Esophagus squamous epithelium (tissue), 5 donors: Measurements from ENCODE around the gene MLLT1. TPM values are rescaled to one million over a fixed set of nuclear protein-coding genes. Genes with fewer than 3 reads are reported as not detected.

ENCODE experiments used
- DNase-seq: peaks from one replicate; lab custom pipeline; 2025; lab: John Stamatoyannopoulos, UW
- H3K27ac ChIP-seq, 4 donors: fragments of 200-600 bp; sonication (generic); one replicate each; pipeline ENCODE4 v1.5.1; 2016 to 2019; ENCODE audit warnings: mild to moderate bottlenecking in 1 of 4
- H3K27me3 ChIP-seq, 4 donors: fragments of 200-600 bp; sonication (generic); 1 replicate in 3 of 4; 2 replicates in 1 of 4; pipeline versions ENCODE4 v1.5.1 to v1.6.0; 2017 to 2021; ENCODE audit warnings: antibody characterized with exemption in 1 of 4
- H3K36me3 ChIP-seq, 3 donors: fragments of 200-600 bp; sonication (generic); one replicate each; pipeline ENCODE4 v1.5.1; 2016 to 2019
- H3K4me1 ChIP-seq, 3 donors: fragments of 200-600 bp; sonication (generic); one replicate each; pipeline ENCODE4 v1.5.1; 2017 to 2019
- H3K4me3 ChIP-seq, 4 donors: fragments of 200-600 bp; sonication (generic); 1 replicate in 3 of 4; 2 replicates in 1 of 4; pipeline ENCODE4 v1.5.1; 2016 to 2019; ENCODE audit warnings: mild to moderate bottlenecking in 2 of 4, moderate library complexity in 1 of 4
- H3K9me3 ChIP-seq, 3 donors: fragments of 200-600 bp; sonication (generic); one replicate each; pipeline ENCODE4 v1.5.1; 2016 to 2019
- POLR2A ChIP-seq, 4 donors: fragments of 450-650 bp; IDR thresholded peaks; one replicate each; pipeline ENCODE4 v1.6.1; 2017; ENCODE audit warnings: antibody characterized with exemption in 4 of 4, mild to moderate bottlenecking in 4 of 4, moderate library complexity in 3 of 4
- WGBS, 2 donors: methylation state at CpG; one replicate each; pipeline ENCODE4 v1.1.5; 2018; 5-methylcytosine and 5-hydroxymethylcytosine counted together
- intact Hi-C: fragments of 100-400 bp; cut with DNase I; formaldehyde crosslinking; loops from one replicate; pipeline ENCODE4 v1.15.0; 2022
- total RNA-seq, 4 donors: library from RNA; depleted of rRNA; stranded (reverse); fragments of >200 nt; gene quantifications; one replicate each; pipeline ENCODE4 v1.1.0, GENCODE V29; 2016
- TF ChIP-seq, protein P1 (sequence below), 6 experiments: fragments of 450-650 bp in 4 of 6; fragments of 200-600 bp in 2 of 6; sonication (generic) in 2 of 6; IDR thresholded peaks; one replicate each; pipeline ENCODE4 v1.5.1; 2016 to 2019; ENCODE audit warnings: antibody characterized with exemption in 6 of 6, mild to moderate bottlenecking in 4 of 6, moderate library complexity in 4 of 6
- donor health status: DM: yes; HTN: yes; CAD: no.

The MLLT1 gene
- total RNA-seq, 4 donors from 2014 or later: 10.3 to 20.1 (median 12.7) TPM

DNA sequence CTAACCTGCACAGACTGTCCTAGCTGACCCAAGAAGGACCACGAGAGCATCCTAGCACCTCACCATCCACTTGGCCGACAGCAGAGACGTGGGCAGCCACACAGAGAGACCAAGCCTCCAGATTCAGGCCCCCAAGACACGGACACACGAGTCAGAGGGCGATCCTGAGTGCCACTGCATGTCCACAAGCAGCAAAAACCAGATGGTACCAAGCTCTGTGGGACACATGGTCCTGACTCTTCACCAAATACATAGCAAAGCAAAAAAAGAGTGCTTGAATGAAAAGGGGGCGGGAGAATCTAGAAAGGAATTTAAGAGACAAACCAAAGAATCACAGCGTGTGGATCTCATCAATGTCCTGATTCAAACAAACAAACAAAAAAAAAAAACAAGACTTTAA lies 45.2 kb downstream of the MLLT1 start:
- Histone ChIP-seq H3K4me1 (peaks cover 68 to 100% (median 68%) of the 10 kb centered on the region in 3 donors), H3K9me3 (no peaks in the 10 kb centered on the region), H3K36me3 (peaks cover 0 to 16% (median 0%) of the 10 kb centered on the region in 3 donors), H3K27ac (peak overlapping the region in 3 of 4 donors; percentile 48 to 81 (median 77)), H3K4me3 (no peak overlapping the region), H3K27me3 (no peaks in the 10 kb centered on the region)
- DNase-seq: no peak
- no peak for TF ChIP-seq POLR2A (IDR thresholded peaks at IDR 0.05)
- intact Hi-C loops: no loop called here
- 49 to 72% methylated on average over 5 to 7 of the region's 8 CpGs for WGBS, 2 donors

DNA sequence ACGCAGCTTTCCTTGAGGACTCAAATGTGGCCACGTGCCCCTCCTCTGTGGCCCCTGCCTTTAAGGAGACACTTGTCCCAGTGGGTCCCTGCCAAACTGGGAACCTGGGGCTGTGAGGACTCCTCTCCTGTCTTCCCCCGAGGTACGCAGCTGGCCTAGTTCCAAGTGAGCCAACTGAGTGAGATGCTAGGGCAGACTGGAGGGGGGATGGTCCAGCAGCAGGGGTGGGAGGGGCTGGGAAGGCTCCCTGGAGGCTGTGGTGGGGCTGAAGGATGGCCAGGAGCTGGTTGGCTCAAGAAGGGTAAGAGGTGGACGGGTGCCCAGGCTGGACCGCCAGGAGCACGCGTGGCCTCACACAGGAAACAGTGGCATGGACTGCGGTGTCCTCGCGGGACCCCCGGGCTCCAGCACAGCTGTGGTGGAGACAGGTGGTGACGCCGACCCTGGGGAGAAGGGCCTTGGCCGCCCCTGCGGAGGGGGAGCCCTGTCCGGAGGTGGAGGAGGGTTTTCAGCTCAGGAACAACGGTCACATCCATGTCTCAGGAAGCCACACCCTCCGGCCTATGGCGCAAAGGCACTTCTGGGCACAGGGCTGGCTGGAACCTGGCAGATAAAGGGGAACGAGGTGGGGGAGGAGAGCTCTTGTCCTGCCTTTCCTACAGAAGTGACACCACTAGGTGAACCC lies 45.8 kb downstream of the MLLT1 start:
- 62 to 64% methylated on average over 12 to 15 of the region's 21 CpGs for WGBS, 2 donors
- H3K36me3 ChIP-seq: peaks cover 0 to 22% (median 0%) of the 10 kb centered on the region in 3 donors
- no peak for DNase-seq
- H3K27me3 ChIP-seq: no peaks in the 10 kb centered on the region
- peak overlapping the region; percentile 44 to 81 (median 72) for H3K27ac ChIP-seq
- H3K4me1 ChIP-seq: peaks cover 62 to 100% (median 65%) of the 10 kb centered on the region in 3 donors
- H3K9me3 ChIP-seq: no peaks in the 10 kb centered on the region
- TF ChIP-seq, protein P1, sequence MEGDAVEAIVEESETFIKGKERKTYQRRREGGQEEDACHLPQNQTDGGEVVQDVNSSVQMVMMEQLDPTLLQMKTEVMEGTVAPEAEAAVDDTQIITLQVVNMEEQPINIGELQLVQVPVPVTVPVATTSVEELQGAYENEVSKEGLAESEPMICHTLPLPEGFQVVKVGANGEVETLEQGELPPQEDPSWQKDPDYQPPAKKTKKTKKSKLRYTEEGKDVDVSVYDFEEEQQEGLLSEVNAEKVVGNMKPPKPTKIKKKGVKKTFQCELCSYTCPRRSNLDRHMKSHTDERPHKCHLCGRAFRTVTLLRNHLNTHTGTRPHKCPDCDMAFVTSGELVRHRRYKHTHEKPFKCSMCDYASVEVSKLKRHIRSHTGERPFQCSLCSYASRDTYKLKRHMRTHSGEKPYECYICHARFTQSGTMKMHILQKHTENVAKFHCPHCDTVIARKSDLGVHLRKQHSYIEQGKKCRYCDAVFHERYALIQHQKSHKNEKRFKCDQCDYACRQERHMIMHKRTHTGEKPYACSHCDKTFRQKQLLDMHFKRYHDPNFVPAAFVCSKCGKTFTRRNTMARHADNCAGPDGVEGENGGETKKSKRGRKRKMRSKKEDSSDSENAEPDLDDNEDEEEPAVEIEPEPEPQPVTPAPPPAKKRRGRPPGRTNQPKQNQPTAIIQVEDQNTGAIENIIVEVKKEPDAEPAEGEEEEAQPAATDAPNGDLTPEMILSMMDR (IDR thresholded peaks at IDR 0.05): no peak
- intact Hi-C loops: no loop called here
- peak overlapping the region in 1 of 4 donors; percentile 18 for H3K4me3 ChIP-seq

DNA sequence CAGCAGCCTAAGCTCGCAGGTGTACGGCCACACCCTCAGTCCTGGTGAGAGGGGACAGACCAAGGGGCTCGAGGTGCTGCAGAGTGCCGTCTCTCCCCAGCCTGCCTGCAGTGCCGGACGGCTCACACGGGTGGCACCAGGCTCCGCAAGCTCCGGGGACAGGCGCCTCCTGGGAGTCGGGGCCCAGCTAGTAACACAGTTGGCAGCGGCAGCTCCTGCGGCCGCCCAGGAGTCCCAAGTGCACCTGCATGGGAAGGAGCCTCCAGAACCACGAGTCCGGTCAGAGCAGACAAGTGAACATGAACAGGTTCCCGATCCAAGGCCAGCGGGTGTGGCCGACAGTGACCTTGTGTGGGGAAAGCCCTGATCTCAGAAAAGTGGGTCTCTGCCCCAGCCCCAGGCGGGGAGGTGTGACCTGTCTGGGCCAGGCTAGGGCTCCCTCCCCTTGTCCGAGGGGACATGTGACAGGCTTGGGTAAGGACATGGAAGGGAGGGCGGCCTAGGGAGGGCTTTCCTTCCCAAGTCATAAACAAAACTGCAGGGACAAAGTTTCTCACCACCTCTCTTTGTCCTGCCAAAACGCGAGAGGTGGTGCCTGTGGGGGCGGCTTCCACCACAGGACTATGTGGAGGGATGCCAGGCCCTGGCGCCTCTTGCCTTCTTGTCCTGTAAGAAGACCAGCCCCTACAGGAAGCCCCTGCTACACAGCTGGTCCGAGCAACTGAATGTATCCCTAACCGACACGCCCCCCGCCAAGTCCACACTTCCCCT lies 46.5 kb downstream of the MLLT1 start:
- intact Hi-C loops: no loop called here
- H3K9me3 ChIP-seq: no peaks in the 10 kb centered on the region
- peaks cover 55 to 99% (median 57%) of the 10 kb centered on the region in 3 donors for H3K4me1 ChIP-seq

DNA sequence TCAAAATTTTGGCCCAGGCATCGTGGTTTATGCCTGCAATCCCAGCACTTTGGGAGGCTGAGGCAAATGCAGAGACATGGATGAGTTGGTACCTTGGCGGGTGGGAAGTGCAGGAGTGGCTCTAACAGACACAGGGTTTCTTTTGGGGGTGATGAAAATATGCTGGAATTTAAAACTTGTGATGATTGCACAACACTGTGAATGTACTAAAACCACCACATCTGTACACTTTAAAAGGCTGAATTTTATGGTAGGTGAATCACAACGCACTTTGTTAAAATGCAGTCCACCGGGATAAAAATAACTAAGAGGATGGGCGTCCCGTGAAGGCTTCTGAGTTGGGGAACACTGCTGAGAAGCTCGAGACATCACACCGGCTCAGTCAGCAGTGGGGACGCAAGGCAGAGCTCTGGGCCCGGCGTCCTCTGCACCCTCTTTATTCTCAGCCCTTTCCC lies 47.1 kb downstream of the MLLT1 start:
- DNase-seq: no peak
- WGBS, 2 donors: 62 to 72% methylated on average over 9 to 11 of the region's 11 CpGs
- Histone ChIP-seq H3K27me3 (no peaks in the 10 kb centered on the region), H3K27ac (peak overlapping the region in 3 of 4 donors; percentile 41 to 81 (median 77)), H3K4me3 (no peak overlapping the region), H3K36me3 (peaks cover 0 to 33% (median 0%) of the 10 kb centered on the region in 3 donors), H3K9me3 (no peaks in the 10 kb centered on the region), H3K4me1 (peaks cover 49 to 93% (median 51%) of the 10 kb centered on the region in 3 donors)
- intact Hi-C loops: no loop called here
- no peak for TF ChIP-seq POLR2A (IDR thresholded peaks at IDR 0.05)

More for the DNA sequence above, 46.5 kb downstream of the MLLT1 start:
- TF ChIP-seq, protein P1 (IDR thresholded peaks at IDR 0.05): no peak
- TF ChIP-seq POLR2A (IDR thresholded peaks at IDR 0.05): no peak
- no peaks in the 10 kb centered on the region for H3K27me3 ChIP-seq
- H3K27ac ChIP-seq: peak overlapping the region; percentile 44 to 81 (median 72)
- WGBS, 2 donors: 46 to 87% methylated on average over 3 to 6 of the region's 30 CpGs
- peaks cover 0 to 29% (median 0%) of the 10 kb centered on the region in 3 donors for H3K36me3 ChIP-seq
- no peak overlapping the region for H3K4me3 ChIP-seq
- no peak for DNase-seq

DNA sequence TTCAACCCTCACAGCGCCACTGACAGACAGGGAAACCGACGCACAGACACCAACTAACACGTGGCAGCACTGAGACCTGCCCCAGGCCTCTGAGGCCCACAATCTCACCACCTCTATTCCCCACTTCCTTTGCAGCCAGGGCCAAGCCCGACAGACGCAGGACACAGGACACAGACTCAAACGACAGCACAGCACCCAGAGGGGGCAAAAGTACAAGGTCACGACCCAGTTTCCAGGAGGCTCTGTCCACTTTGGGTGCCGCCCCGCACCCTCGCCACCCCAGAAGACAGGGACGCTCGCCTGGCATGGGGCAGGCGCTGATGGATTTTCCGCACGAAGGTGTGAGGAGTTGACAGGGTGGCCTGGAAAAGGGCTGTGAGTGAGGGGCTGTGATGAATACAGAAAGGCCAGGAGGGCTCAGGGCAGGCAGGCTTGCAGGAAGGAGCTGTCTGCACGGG lies 48.8 kb downstream of the MLLT1 start:
- WGBS, 2 donors: 83 to 90% methylated on average over 6 to 7 of the region's 17 CpGs
- Histone ChIP-seq H3K27me3 (no peaks in the 10 kb centered on the region), H3K9me3 (no peaks in the 10 kb centered on the region), H3K4me3 (no peak overlapping the region), H3K27ac (no peak overlapping the region), H3K36me3 (peaks cover 11 to 49% (median 11%) of the 10 kb centered on the region in 3 donors), H3K4me1 (peaks cover 34 to 77% (median 35%) of the 10 kb centered on the region in 3 donors)
- no peak for DNase-seq
- TF ChIP-seq, protein P1 (IDR thresholded peaks at IDR 0.05): no peak
- no peak for TF ChIP-seq POLR2A (IDR thresholded peaks at IDR 0.05)
- intact Hi-C loops: no loop called here
